Measurements from ENCODE around the gene TTC16. TPM values are rescaled to one million over a fixed set of nuclear protein-coding genes. Genes with fewer than 3 reads are reported as not detected.
"Not testable (repeated sequence)": the region's sequence is repeated elsewhere in the genome, so short reads cannot be mapped to it uniquely, and the experiment has no call there.

Gene TTC16
- polyA plus RNA-seq, 1 donor = 0.03 TPM

GRCh38 chr9:127742435-127743088, 26.7 kb downstream of the TTC16 start:
- DNase-seq (ENCODE audit: low read depth) = no peak

- DNase-seq (ENCODE audit: low read depth) = no peak
Observed at GRCh38 chr9:127744398-127745110, 28.7 kb downstream of the TTC16 start.

GRCh38 chr9:127746959-127747569, 31.2 kb downstream of the TTC16 start:
- no peak for DNase-seq (ENCODE audit: low read depth)

- DNase-seq (ENCODE audit: low read depth) = no peak
Observed at GRCh38 chr9:127749090-127749787, 33.4 kb downstream of the TTC16 start.

- no peak for DNase-seq (ENCODE audit: low read depth)
Observed at GRCh38 chr9:127751269-127752054, 35.6 kb downstream of the TTC16 start.

- no peak for DNase-seq (ENCODE audit: low read depth)
Observed at GRCh38 chr9:127753148-127753547, 37.3 kb downstream of the TTC16 start.

- DNase-seq (ENCODE audit: low read depth) = no peak
Observed at GRCh38 chr9:127753622-127754021, 37.7 kb downstream of the TTC16 start.

- DNase-seq (ENCODE audit: low read depth) = no peak
Observed at GRCh38 chr9:127754099-127755060, 38.5 kb downstream of the TTC16 start.

- DNase-seq (ENCODE audit: low read depth) = no peak
Observed at GRCh38 chr9:127755061-127756060, 39.5 kb downstream of the TTC16 start.

GRCh38 chr9:127756233-127756632, 40.4 kb downstream of the TTC16 start:
- no peak for DNase-seq (ENCODE audit: low read depth)

GRCh38 chr9:127756776-127757175, 40.9 kb downstream of the TTC16 start:
- not testable (repeated sequence) for DNase-seq (ENCODE audit: low read depth)

GRCh38 chr9:127758843-127759242, 43.0 kb downstream of the TTC16 start:
- no peak for DNase-seq (ENCODE audit: low read depth)

GRCh38 chr9:127761061-127761460, 45.2 kb downstream of the TTC16 start:
- no peak for DNase-seq (ENCODE audit: low read depth)

- no peak for DNase-seq (ENCODE audit: low read depth)
Observed at GRCh38 chr9:127761491-127761956, 45.6 kb downstream of the TTC16 start.

GRCh38 chr9:127762111-127762676, 46.3 kb downstream of the TTC16 start:
- DNase-seq (ENCODE audit: low read depth) = no peak

GRCh38 chr9:127763918-127764384, 48.1 kb downstream of the TTC16 start:
- DNase-seq (ENCODE audit: low read depth) = no peak

- DNase-seq (ENCODE audit: low read depth) = no peak
Observed at GRCh38 chr9:127765418-127765817, 49.5 kb downstream of the TTC16 start.

GRCh38 chr9:127767410-127767809, 51.5 kb downstream of the TTC16 start:
- no peak for DNase-seq (ENCODE audit: low read depth)

Data from forelimb muscle (tissue), 1 donor.